H1 (cell line): ENCODE data around the gene FAHD1. TPM values are rescaled to one million over a fixed set of nuclear protein-coding genes. Genes with fewer than 3 reads are reported as not detected.
A peak's percentile ranks its signal among the peaks of the same experiment; 100 is the strongest.

Source experiments
- CTCF ChIA-PET: fragments of 300-600 bp; sonication (Branson Sonifier 250); formaldehyde crosslinking; loops from one replicate; lab custom pipeline; 2021; ENCODE audit not compliant: partially characterized antibody; lab: Charles Lee
- POLR2A ChIA-PET: fragments of 300-600 bp; sonication (Branson Sonifier 250); formaldehyde crosslinking; loops from one replicate; lab custom pipeline; 2021; ENCODE audit warnings: inconsistent platforms; ENCODE audit not compliant: partially characterized antibody; lab: Charles Lee
- DNase-seq, 2 experiments: peaks; one replicate each; pipeline versions ENCODE4 v3.0.0 to v3.0.0-alpha.2; 2010 to 2022; ENCODE audit warnings: low spot score in 2 of 2, low read depth in 1 of 2, mixed read lengths in 1 of 2
- FAIRE-seq: peaks from 2 replicates; lab custom pipeline; 2011; peaks lifted over from hg19 to GRCh38; lab: Jason Lieb, UNC
- H2AFZ ChIP-seq: 2 replicates; pipeline ENCODE4 v1.8.1; 2012; ENCODE audit warnings: low read length, inconsistent platforms
- H2AK5ac ChIP-seq: 2 replicates; pipeline ENCODE4 v1.6.1; 2013; ENCODE audit warnings: low read depth, low read length
- H2BK120ac ChIP-seq: replicated peaks from 2 replicates; pipeline ENCODE3; 2013; ENCODE audit warnings: low read depth, low read length, inconsistent platforms
- H2BK12ac ChIP-seq: 2 replicates; pipeline ENCODE4 v1.6.1; 2013; ENCODE audit warnings: low read depth, low read length
- H2BK15ac ChIP-seq: 2 replicates; pipeline ENCODE4 v1.6.1; 2013; ENCODE audit warnings: low read length
- H2BK20ac ChIP-seq: 2 replicates; pipeline ENCODE4 v1.6.1; 2013; ENCODE audit warnings: low read length
- H2BK5ac ChIP-seq: 2 replicates; pipeline ENCODE4 v1.6.1; 2013; ENCODE audit warnings: low read depth, low read length
- H3K14ac ChIP-seq: 2 replicates; pipeline ENCODE4 v1.6.1; 2013; ENCODE audit warnings: inconsistent platforms; ENCODE audit not compliant: insufficient read length
- H3K18ac ChIP-seq: 2 replicates; pipeline ENCODE4 v1.6.1; 2013; ENCODE audit warnings: low read length; ENCODE audit errors: extremely low read depth
- H3K23ac ChIP-seq: 2 replicates; pipeline ENCODE4 v1.6.1; 2013; ENCODE audit warnings: inconsistent platforms; ENCODE audit not compliant: insufficient read length
- H3K23me2 ChIP-seq: 2 replicates; pipeline ENCODE4 v1.6.1; 2013; ENCODE audit warnings: low read depth, low read length
- H3K27ac ChIP-seq: 2 replicates; pipeline ENCODE4 v1.6.1; 2011; ENCODE audit warnings: low read depth, low read length, inconsistent platforms
- H3K27me3 ChIP-seq, 4 experiments: replicated peaks in 1 of 4; 1 replicate in 1 of 4; 2 replicates in 3 of 4; pipeline versions ENCODE4 v1.6.1 to v1.8.1; 2011 to 2013; ENCODE audit warnings: low read length in 3 of 4, mild to moderate bottlenecking in 3 of 4, inconsistent platforms in 2 of 4, mixed read lengths in 2 of 4, moderate library complexity in 1 of 4; ENCODE audit not compliant: control insufficient read depth in 3 of 4, insufficient read depth in 3 of 4; ENCODE audit errors: extremely low read depth in 1 of 4
- H3K36me3 ChIP-seq, 4 experiments: 2 replicates each; pipeline versions ENCODE4 v1.6.1 to v1.8.1; 2011 to 2013; ENCODE audit warnings: mild to moderate bottlenecking in 4 of 4, low read length in 3 of 4, moderate library complexity in 2 of 4, control low read depth in 1 of 4, inconsistent platforms in 1 of 4; ENCODE audit not compliant: insufficient read depth in 4 of 4, control insufficient read depth in 2 of 4
- H3K4ac ChIP-seq: replicated peaks from 2 replicates; pipeline ENCODE3; 2013; ENCODE audit warnings: low read length, low read depth, mixed read lengths, inconsistent platforms; ENCODE audit not compliant: insufficient read length
- H3K4me1 ChIP-seq, 4 experiments: replicated peaks in 1 of 4; 1 replicate in 1 of 4; 2 replicates in 3 of 4; pipeline versions ENCODE4 v1.6.1 to v1.8.1; 2011 to 2013; ENCODE audit warnings: low read length in 3 of 4, inconsistent platforms in 2 of 4, mixed read lengths in 1 of 4; ENCODE audit not compliant: insufficient read depth in 4 of 4, control insufficient read depth in 3 of 4
- H3K4me2 ChIP-seq, 2 experiments: 2 replicates each; pipeline versions ENCODE4 v1.6.1 to v1.8.1; 2011 to 2013; ENCODE audit warnings: low read depth in 2 of 2, low read length in 2 of 2, control low read depth in 1 of 2, inconsistent platforms in 1 of 2, mild to moderate bottlenecking in 1 of 2; ENCODE audit not compliant: insufficient read depth in 1 of 2
- H3K4me3 ChIP-seq, 4 experiments: fragments of 200-600, 300-600 bp in 1 of 4; sonication (generic), shearing (Covaris generic), sonication (Bioruptor Twin) in 1 of 4; 2 replicates each; pipeline versions ENCODE4 v1.5.1 to v1.8.1; 2011 to 2016; ENCODE audit warnings: low read length in 4 of 4, low read depth in 3 of 4, control low read depth in 2 of 4, inconsistent platforms in 2 of 4, mild to moderate bottlenecking in 2 of 4, mixed read lengths in 1 of 4, moderate library complexity in 1 of 4; ENCODE audit not compliant: insufficient read depth in 2 of 4; ENCODE audit errors: extremely low read depth in 1 of 4
- H3K56ac ChIP-seq: replicated peaks from 2 replicates; pipeline ENCODE3; 2013; ENCODE audit warnings: low read depth, mild to moderate bottlenecking, mixed read lengths, low read length, inconsistent platforms; ENCODE audit not compliant: insufficient read length
- H3K79me1 ChIP-seq: 2 replicates; pipeline ENCODE4 v1.6.1; 2013; ENCODE audit warnings: low read depth, low read length, control low read depth
- H3K79me2 ChIP-seq, 2 experiments: 2 replicates each; pipeline versions ENCODE4 v1.6.1 to v1.8.1; 2012 to 2013; ENCODE audit warnings: low read length in 2 of 2, mild to moderate bottlenecking in 2 of 2, inconsistent platforms in 1 of 2; ENCODE audit not compliant: insufficient read depth in 2 of 2, control insufficient read depth in 1 of 2
- H3K9ac ChIP-seq, 4 experiments: replicated peaks in 1 of 4; 1 replicate in 1 of 4; 2 replicates in 3 of 4; pipeline versions ENCODE4 v1.6.1 to v1.8.1; 2011 to 2013; ENCODE audit warnings: low read depth in 3 of 4, low read length in 3 of 4, control low read depth in 2 of 4, mild to moderate bottlenecking in 2 of 4, moderate library complexity in 2 of 4, inconsistent platforms in 1 of 4; ENCODE audit errors: extremely low read depth in 1 of 4
- H3K9me3 ChIP-seq, 2 experiments: 2 replicates each; pipeline versions ENCODE4 v1.6.1 to v1.8.1; 2012 to 2013; ENCODE audit warnings: mild to moderate bottlenecking in 2 of 2, moderate library complexity in 2 of 2, control low read depth in 1 of 2, inconsistent platforms in 1 of 2, low read depth in 1 of 2, low read length in 1 of 2, mixed read lengths in 1 of 2; ENCODE audit not compliant: insufficient read depth in 2 of 2
- H4K20me1 ChIP-seq, 2 experiments: replicated peaks in 1 of 2; 2 replicates each; pipeline versions ENCODE3 to v1.8.1; 2011 to 2013; ENCODE audit warnings: inconsistent platforms in 2 of 2, low read length in 2 of 2, mild to moderate bottlenecking in 1 of 2; ENCODE audit not compliant: insufficient read depth in 2 of 2, control insufficient read depth in 1 of 2
- H4K5ac ChIP-seq: 2 replicates; pipeline ENCODE4 v1.6.1; 2013; ENCODE audit warnings: low read length, low read depth, mixed read lengths, inconsistent platforms; ENCODE audit not compliant: insufficient read length
- H4K8ac ChIP-seq: 2 replicates; pipeline ENCODE4 v1.8.0; 2013; ENCODE audit warnings: mild to moderate bottlenecking, moderate library complexity, low read length, inconsistent platforms; ENCODE audit not compliant: insufficient read depth; ENCODE audit errors: extremely low read depth
- H4K91ac ChIP-seq: replicated peaks from 2 replicates; pipeline ENCODE3; 2013; ENCODE audit warnings: low read length, mixed read lengths, inconsistent platforms; ENCODE audit not compliant: insufficient read length
- CBX5 ChIP-seq: fragments of 300-800, 300-1000 bp; sonication (generic); IDR thresholded peaks from 2 replicates; pipeline ENCODE4 v1.7.1; 2016; ENCODE audit warnings: antibody characterized with exemption, low read length, low read depth
- CHD2 ChIP-seq: IDR thresholded peaks from 2 replicates; pipeline ENCODE4 v1.6.1; 2012; ENCODE audit warnings: low read length, improper control_type of control experiment
- E2F6 ChIP-seq: IDR thresholded peaks from 2 replicates; pipeline ENCODE4 v1.6.1; 2012; ENCODE audit warnings: inconsistent platforms
- EGR1 ChIP-seq: IDR thresholded peaks from 2 replicates; pipeline ENCODE4 v1.6.1; 2011; ENCODE audit warnings: low read depth, low read length, borderline replicate concordance
- KDM1A ChIP-seq: fragments of 200-600, 300-600 bp; sonication (generic); IDR thresholded peaks from 2 replicates; pipeline ENCODE4 v1.7.1; 2016; ENCODE audit warnings: mild to moderate bottlenecking, low read length, borderline replicate concordance
- KDM4A ChIP-seq: IDR thresholded peaks from one replicate; pipeline ENCODE4 v1.7.1; 2012; ENCODE audit warnings: low read depth, mild to moderate bottlenecking, moderate library complexity, low read length, inconsistent platforms; ENCODE audit not compliant: severe bottlenecking
- NANOG ChIP-seq: IDR thresholded peaks from 2 replicates; pipeline ENCODE4 v1.6.1; 2011; ENCODE audit warnings: low read length, low read depth, mild to moderate bottlenecking, inconsistent platforms; ENCODE audit not compliant: insufficient read depth, poor library complexity, severe bottlenecking
- RAD21 ChIP-seq, 2 experiments: IDR thresholded peaks in 1 of 2; conservative IDR thresholded peaks in 1 of 2; 2 replicates each; pipeline ENCODE4 v1.6.1; 2011; ENCODE audit warnings: low read depth in 2 of 2, low read length in 2 of 2, improper control_type of control experiment in 1 of 2, inconsistent platforms in 1 of 2, mild to moderate bottlenecking in 1 of 2, moderate library complexity in 1 of 2
- SP4 ChIP-seq: IDR thresholded peaks from 2 replicates; pipeline ENCODE4 v1.6.1; 2012; ENCODE audit warnings: low read length, inconsistent platforms
- TAF7 ChIP-seq: optimal IDR thresholded peaks from 2 replicates; pipeline ENCODE3; 2011; ENCODE audit warnings: low read depth, mild to moderate bottlenecking, inconsistent platforms, low read length, moderate library complexity, borderline replicate concordance
- TBP ChIP-seq: IDR thresholded peaks from 2 replicates; pipeline ENCODE4 v1.6.1; 2011; ENCODE audit warnings: low read depth, low read length, improper control_type of control experiment
- WGBS, 2 experiments: shearing (Covaris generic) in 1 of 2; methylation state at CpG; one replicate each; pipeline versions ENCODE4 v1.1.6 to v1.1.7; 2013 to 2015; ENCODE audit warnings: low lambda C conversion rate in 2 of 2, mixed read lengths in 2 of 2, inconsistent platforms in 1 of 2, low coverage in 1 of 2, missing lambda C conversion rate in 1 of 2; ENCODE audit not compliant: insufficient replicate concordance in 2 of 2, insufficient coverage in 1 of 2, insufficient read length in 1 of 2; ENCODE audit errors: extremely low coverage in 1 of 2, missing lambda C conversion rate in 1 of 2; 5-methylcytosine and 5-hydroxymethylcytosine counted together
- polyA plus RNA-seq, 7 experiments: library from polyadenylated mRNA; depleted of rRNA in 3 of 7; stranded (reverse) in 5 of 7; unstranded in 2 of 7; fragments of >200 nt in 5 of 7; fragments of 200-250 nt in 2 of 7; gene quantifications; 1 replicate in 5 of 7; 2 replicates in 1 of 7; 4 replicates in 1 of 7; pipeline versions ENCODE4 v1.2.1 to v1.2.3, GENCODE V29; 2011 to 2013; ENCODE audit warnings: missing spikeins in 2 of 7, mixed read lengths in 2 of 7
- total RNA-seq: library from RNA; stranded (reverse); fragmentation: NEBNext Ultra II Directional; extraction: Animal tissue kit (Norgen Biotek cat#: 25700); gene quantifications from 2 replicates; pipeline ENCODE4 v1.2.1, GENCODE V29; 2021

FAHD1 gene
- total and polyA plus RNA-seq, 2 of the 8 experiments (the other 6 are each of a cell fraction or from before 2014, with no cell fraction given) = 20.4 to 31.9 TPM

GRCh38 chr16:1812732-1813163, 14.3 kb upstream of the FAHD1 start:
- H3K9ac ChIP-seq = no peak overlapping the region
- H3K18ac ChIP-seq = no peak overlapping the region
- no peak overlapping the region for H4K91ac ChIP-seq
- no peak overlapping the region for H2BK15ac ChIP-seq
- no peak overlapping the region for H3K4me3 ChIP-seq
- no peak overlapping the region for H2BK5ac ChIP-seq
- 57% methylated on average over 17 of the region's 17 CpGs; no CpG with 5 or more reads in 1 of the 2 experiments for WGBS, 2 experiments
- H4K20me1 ChIP-seq = peaks cover 2 to 3% of the 10 kb centered on the region in 2 experiments
- H3K27ac ChIP-seq = no peak overlapping the region
- H2BK12ac ChIP-seq = no peak overlapping the region
- H4K8ac ChIP-seq = no peak overlapping the region
- no peak overlapping the region for H3K23ac ChIP-seq
- 0 out of 2 replicates have a peak overlapping the region, but pooled peaks have one; percentile 19 for H2AFZ ChIP-seq
- H4K5ac ChIP-seq = no peak overlapping the region
- no peak overlapping the region for H3K14ac ChIP-seq
- H2AK5ac ChIP-seq = no peak overlapping the region
- no peak overlapping the region for H2BK20ac ChIP-seq
- peaks cover 0 to 7% (median 3%) of the 10 kb centered on the region in 4 experiments; a peak in 3 of 8 replicates for H3K36me3 ChIP-seq
- H3K79me2 ChIP-seq = no peaks in the 10 kb centered on the region
- no peak overlapping the region for H3K4me2 ChIP-seq
- H3K79me1 ChIP-seq = no peaks in the 10 kb centered on the region
- ChIA-PET CTCF (interaction anchor here (0.7 to 1.8 kb wide), 3 partner anchors 11 to 50 kb away, joined by 4 to 6 read pairs (median 4); partner anchors contain the start of gene IGFALS), POLR2A (interaction anchor here (0.9 to 2.4 kb wide), 4 partner anchors 15 to 152 kb away, joined by 3 to 7 read pairs (median 4); partner anchors contain the start of genes FAHD1, NUBP2, RPS2 and SPSB3)
- no peak overlapping the region for H3K4ac ChIP-seq
- no peak for DNase-seq
- peaks cover 0 to under 1% of the 10 kb centered on the region in 2 experiments; a peak in 1 of 4 replicates for H3K9me3 ChIP-seq
- H3K23me2 ChIP-seq = no peaks in the 10 kb centered on the region
- H3K4me1 ChIP-seq = no peaks in the 10 kb centered on the region; a peak in 2 of 7 replicates
- no peak for FAIRE-seq
- H3K27me3 ChIP-seq = no peaks in the 10 kb centered on the region
- no peak overlapping the region for H3K56ac ChIP-seq
- H2BK120ac ChIP-seq = no peak overlapping the region
- 0 out of 2 replicates have a peak, but pooled peaks have one; percentile 4 for TF ChIP-seq E2F6
- TF ChIP-seq CHD2 = no peak
- TF ChIP-seq KDM1A = no peak
- no peak for TF ChIP-seq NANOG
- no peak for TF ChIP-seq TAF7
- TF ChIP-seq TBP = 0 out of 2 replicates have a peak, but pooled peaks have one; percentile 26
- TF ChIP-seq KDM4A = no peak
- TF ChIP-seq SP4 = no peak
- TF ChIP-seq RAD21 (IDR thresholded peaks at IDR 0.05 in 1 of 2, conservative IDR thresholded peaks at IDR 0.05 in 1 of 2; ENCODE audit: low read depth in 2 of 2, low read length in 2 of 2) = peak; percentile 63 to 75
- TF ChIP-seq EGR1 = peak; percentile 79
- no peak for TF ChIP-seq CBX5
